ENCODE results near the gene CFAP210. TPM values are rescaled to one million over a fixed set of nuclear protein-coding genes. Genes with fewer than 3 reads are reported as not detected.
A peak's percentile ranks its signal among the peaks of the same experiment; 100 is the strongest.
"Not testable (repeated sequence)": the region's sequence is repeated elsewhere in the genome, so short reads cannot be mapped to it uniquely, and the experiment has no call there.

CFAP210 gene
- total and polyA plus RNA-seq, 7 donors: 0.03 to 0.04 TPM; not detected in 5

DNA sequence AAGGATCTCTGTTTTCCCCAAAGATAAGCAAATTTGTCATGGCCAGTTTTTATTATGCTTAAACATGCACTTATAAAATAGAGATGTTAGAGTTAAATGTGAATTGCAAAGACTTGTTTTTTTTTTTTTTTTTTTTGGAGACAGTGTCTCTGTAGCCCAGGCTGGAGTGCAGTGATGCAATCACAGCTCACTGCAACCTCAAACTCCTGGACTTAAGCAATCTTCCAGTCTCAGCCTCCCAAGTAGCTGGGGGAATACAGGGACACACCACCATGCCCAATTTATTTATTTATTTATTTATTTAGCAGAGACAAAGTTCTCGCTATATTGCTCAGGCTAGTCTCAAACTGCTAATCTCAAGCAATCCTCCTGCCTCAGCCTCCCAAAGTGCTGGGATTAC, 15.1 kb upstream of the CFAP210 start:
- H3K9me3 ChIP-seq: no peaks in the 10 kb centered on the region
- H3K4me1 ChIP-seq: peaks cover 7% of the 10 kb centered on the region
- WGBS, 3 donors: 44 to 100% (median 97%) methylated on average over 1 of the region's 1 CpG
- intact Hi-C loops (cut with DNase I): no loop called here
- no peaks in the 10 kb centered on the region for H3K27me3 ChIP-seq (ENCODE audit: insufficient read depth in 3 of 3, low read length in 2 of 3)
- H3K4me3 ChIP-seq: no peak overlapping the region
- TF ChIP-seq, protein P1, sequence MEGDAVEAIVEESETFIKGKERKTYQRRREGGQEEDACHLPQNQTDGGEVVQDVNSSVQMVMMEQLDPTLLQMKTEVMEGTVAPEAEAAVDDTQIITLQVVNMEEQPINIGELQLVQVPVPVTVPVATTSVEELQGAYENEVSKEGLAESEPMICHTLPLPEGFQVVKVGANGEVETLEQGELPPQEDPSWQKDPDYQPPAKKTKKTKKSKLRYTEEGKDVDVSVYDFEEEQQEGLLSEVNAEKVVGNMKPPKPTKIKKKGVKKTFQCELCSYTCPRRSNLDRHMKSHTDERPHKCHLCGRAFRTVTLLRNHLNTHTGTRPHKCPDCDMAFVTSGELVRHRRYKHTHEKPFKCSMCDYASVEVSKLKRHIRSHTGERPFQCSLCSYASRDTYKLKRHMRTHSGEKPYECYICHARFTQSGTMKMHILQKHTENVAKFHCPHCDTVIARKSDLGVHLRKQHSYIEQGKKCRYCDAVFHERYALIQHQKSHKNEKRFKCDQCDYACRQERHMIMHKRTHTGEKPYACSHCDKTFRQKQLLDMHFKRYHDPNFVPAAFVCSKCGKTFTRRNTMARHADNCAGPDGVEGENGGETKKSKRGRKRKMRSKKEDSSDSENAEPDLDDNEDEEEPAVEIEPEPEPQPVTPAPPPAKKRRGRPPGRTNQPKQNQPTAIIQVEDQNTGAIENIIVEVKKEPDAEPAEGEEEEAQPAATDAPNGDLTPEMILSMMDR (IDR thresholded peaks at IDR 0.05): no peak
- H3K27ac ChIP-seq: no peak overlapping the region
- DNase-seq (no peak), ATAC-seq (no peak)
- no peaks in the 10 kb centered on the region for H3K36me3 ChIP-seq (ENCODE audit: insufficient read depth in 1 of 2, low read depth in 1 of 2)

DNA sequence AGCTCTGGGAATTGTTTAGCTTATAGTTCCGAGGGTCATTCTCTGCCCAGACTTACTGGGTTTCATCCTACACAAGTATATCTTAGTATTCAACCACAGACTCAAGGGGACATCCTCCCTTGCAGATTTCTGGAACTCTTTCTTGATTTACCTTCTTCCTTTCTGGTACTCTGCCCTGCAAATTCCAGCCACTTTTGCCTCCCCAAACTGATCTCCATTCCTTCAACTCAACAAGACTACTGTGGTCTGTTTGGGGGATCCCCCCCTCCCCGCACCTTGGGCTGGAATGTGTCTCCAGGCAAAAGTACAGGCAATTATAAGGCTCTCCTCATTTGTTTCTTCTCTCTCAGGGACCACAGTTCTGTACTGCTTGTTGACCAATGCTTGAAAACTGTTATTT, 13.4 kb upstream of the CFAP210 start:
- H3K27me3 ChIP-seq (ENCODE audit: insufficient read depth in 3 of 3, low read length in 2 of 3): no peaks in the 10 kb centered on the region
- H3K4me1 ChIP-seq: peaks cover 19% of the 10 kb centered on the region
- DNase-seq: no peak
- H3K9me3 ChIP-seq: no peaks in the 10 kb centered on the region
- H3K4me3 ChIP-seq: no peak overlapping the region
- TF ChIP-seq, protein P1 (IDR thresholded peaks at IDR 0.05): no peak
- ATAC-seq: no peak
- intact Hi-C loops (cut with DNase I): no loop called here
- H3K36me3 ChIP-seq (ENCODE audit: insufficient read depth in 1 of 2, low read depth in 1 of 2): no peaks in the 10 kb centered on the region
- H3K27ac ChIP-seq: no peak overlapping the region
- 75 to 92% (median 89%) methylated on average over 2 of the region's 2 CpGs for WGBS, 3 donors

DNA sequence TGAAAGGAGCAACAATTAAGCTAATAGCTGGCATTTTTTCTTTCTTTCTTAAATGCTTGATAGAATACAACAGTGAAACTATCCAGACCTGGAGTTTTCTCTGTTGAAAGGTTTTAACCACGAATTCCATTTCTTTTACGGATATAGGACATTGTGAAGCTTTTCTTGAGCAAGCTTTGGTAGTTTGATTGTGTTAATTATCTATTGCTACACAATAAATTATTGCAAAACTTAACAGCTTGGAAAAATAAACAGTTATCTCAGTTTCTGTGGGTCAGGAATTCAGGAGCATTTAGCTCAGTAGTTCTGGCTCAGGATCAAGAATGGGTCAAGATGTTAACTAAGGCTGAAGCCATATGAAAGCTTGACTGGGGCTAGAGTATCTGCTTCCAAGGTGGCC, 11.7 kb upstream of the CFAP210 start:
- Histone ChIP-seq H3K9me3 (no peaks in the 10 kb centered on the region), H3K27ac (no peak overlapping the region), H3K36me3 (ENCODE audit: insufficient read depth in 1 of 2, low read depth in 1 of 2) (peaks cover 3 to 8% of the 10 kb centered on the region in 2 donors), H3K4me3 (no peak overlapping the region), H3K27me3 (ENCODE audit: insufficient read depth in 3 of 3, low read length in 2 of 3) (no peaks in the 10 kb centered on the region), H3K4me1 (peaks cover 19% of the 10 kb centered on the region)
- 92 to 98% (median 97%) methylated on average over 2 of the region's 2 CpGs for WGBS, 3 donors
- intact Hi-C loops (cut with DNase I): no loop called here
- TF ChIP-seq, protein P1 (IDR thresholded peaks at IDR 0.05): no peak
- DNase-seq (no peak), ATAC-seq (no peak)

DNA sequence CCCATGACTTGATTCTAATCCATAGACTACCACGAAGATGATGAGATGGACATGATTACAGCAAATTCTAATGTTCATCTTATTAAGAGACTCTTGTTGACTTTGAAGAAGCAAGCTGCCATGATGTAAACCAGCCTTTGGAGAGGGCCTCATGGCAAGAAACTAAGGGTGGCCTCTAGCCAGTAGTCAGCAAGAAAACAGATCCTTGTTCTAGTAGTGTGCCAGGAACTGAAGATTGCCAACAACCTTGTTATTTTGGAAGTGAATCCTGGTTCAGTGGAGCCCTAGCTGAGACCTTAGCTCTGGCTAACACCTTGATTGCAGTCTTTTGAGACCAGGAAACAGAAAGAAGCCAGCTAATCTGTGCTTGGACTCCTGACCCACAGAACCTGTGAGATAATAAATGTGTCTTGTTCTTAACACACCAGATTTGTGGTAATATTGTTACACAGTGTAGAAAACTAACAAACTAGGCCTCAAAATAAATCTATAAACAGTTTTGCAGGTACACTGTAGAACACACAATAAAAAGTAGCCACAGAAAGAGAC, 10.0 kb upstream of the CFAP210 start:
- DNase-seq (no peak), ATAC-seq (peak in 2 of 4 donors; percentile 59 to 77)
- H3K4me3 ChIP-seq: no peak overlapping the region
- H3K36me3 ChIP-seq (ENCODE audit: insufficient read depth in 1 of 2, low read depth in 1 of 2): peaks cover 3 to 15% of the 10 kb centered on the region in 2 donors
- H3K27ac ChIP-seq: peak overlapping the region; percentile 41
- WGBS, 3 donors: 64 to 93% (median 69%) methylated on average over 1 of the region's 1 CpG
- TF ChIP-seq, protein P1 (IDR thresholded peaks at IDR 0.05): no peak
- H3K4me1 ChIP-seq: peaks cover 19% of the 10 kb centered on the region
- intact Hi-C loops (cut with DNase I): no loop called here
- no peaks in the 10 kb centered on the region for H3K27me3 ChIP-seq (ENCODE audit: insufficient read depth in 3 of 3, low read length in 2 of 3)
- no peaks in the 10 kb centered on the region for H3K9me3 ChIP-seq

DNA sequence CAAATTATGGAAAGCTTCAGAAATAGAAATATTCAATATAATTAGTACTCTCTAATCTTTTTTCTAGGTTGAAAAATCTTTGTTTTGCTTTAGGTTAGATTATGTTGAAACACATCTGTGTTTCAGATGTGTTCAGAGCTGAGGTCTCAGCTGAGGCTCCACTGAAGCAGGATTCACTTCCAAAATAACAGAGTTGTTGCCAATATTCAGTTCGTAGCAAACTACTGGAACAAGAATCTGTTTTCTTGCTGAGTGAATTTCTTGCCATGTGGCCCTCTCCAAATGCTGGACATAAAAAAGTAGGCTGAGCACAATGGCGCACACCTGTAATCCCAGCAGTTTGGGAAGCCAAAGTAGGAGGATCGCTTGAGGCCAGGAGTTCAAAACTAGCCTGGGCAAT, 8.8 kb upstream of the CFAP210 start:
- 38 to 87% (median 63%) methylated on average over 3 of the region's 3 CpGs for WGBS, 3 donors
- ATAC-seq: no peak
- Histone ChIP-seq H3K27ac (no peak overlapping the region), H3K4me3 (no peak overlapping the region), H3K4me1 (peaks cover 19% of the 10 kb centered on the region), H3K36me3 (ENCODE audit: insufficient read depth in 1 of 2, low read depth in 1 of 2) (peaks cover 3 to 27% of the 10 kb centered on the region in 2 donors), H3K27me3 (ENCODE audit: insufficient read depth in 3 of 3, low read length in 2 of 3) (no peaks in the 10 kb centered on the region), H3K9me3 (no peaks in the 10 kb centered on the region)
- no peak for DNase-seq
- intact Hi-C loops (cut with DNase I): no loop called here
- TF ChIP-seq, protein P1 (IDR thresholded peaks at IDR 0.05): no peak

DNA sequence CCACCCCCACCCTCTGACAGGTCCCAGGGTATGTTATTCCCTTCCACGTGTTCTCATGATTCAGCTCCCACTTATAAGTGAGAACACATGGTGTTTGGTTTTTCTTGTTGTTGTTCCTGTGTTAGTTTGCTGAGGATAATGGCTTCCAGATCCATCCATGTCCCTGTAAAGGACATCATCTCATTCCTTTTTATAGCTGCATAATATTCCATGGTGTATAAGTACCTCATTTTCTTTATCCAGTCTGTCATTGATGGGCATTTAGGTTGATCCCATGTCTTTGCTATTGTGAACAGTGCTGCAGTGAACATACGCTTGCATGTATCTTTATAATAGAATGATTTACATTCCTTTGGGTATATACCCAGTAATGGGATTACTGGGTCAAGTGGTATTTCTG, 5.0 kb upstream of the CFAP210 start:
- WGBS, 3 donors: 96 to 98% (median 98%) methylated on average over 2 of the region's 2 CpGs
- intact Hi-C loops (cut with DNase I): loop anchor here in 1 of 2 donors (10.0 kb wide), 1 partner anchor 114 kb away; the partner anchor contains the start of gene PPIG
- H3K4me1 ChIP-seq: peaks cover 11% of the 10 kb centered on the region

More for the DNA sequence above, 5.0 kb upstream of the CFAP210 start:
- H3K27me3 ChIP-seq (ENCODE audit: insufficient read depth in 3 of 3, low read length in 2 of 3); ATAC-seq; H3K9me3 ChIP-seq; DNase-seq; H3K4me3 ChIP-seq; H3K27ac ChIP-seq: not testable (repeated sequence)
- peaks cover 3 to 30% of the 10 kb centered on the region in 2 donors for H3K36me3 ChIP-seq (ENCODE audit: insufficient read depth in 1 of 2, low read depth in 1 of 2)

Measured in psoas muscle (tissue), 8 donors.